ACC112 (cell line): ENCODE data around the gene TCF7L2.

ENCODE experiments used
- H2AFZ ChIP-seq: fragments of 200-600 bp; sonication (generic); one replicate; pipeline ENCODE4 v1.6.0; 2017; ENCODE audit warnings: antibody characterized with exemption, low read length; ENCODE audit not compliant: unreplicated experiment
- H3K27ac ChIP-seq: fragments of 200-600 bp; sonication (generic); 2 replicates; pipeline ENCODE4 v1.5.1; 2014; ENCODE audit warnings: low read depth, mild to moderate bottlenecking, antibody characterized with exemption, low read length, moderate library complexity
- H3K27me3 ChIP-seq: fragments of 200-600 bp; sonication (generic); 2 replicates; pipeline ENCODE4 v1.6.1; 2014; ENCODE audit warnings: mild to moderate bottlenecking, antibody characterized with exemption, low read length, moderate library complexity, mixed read lengths; ENCODE audit not compliant: insufficient read depth
- H3K36me3 ChIP-seq: fragments of 200-600 bp; sonication (generic); 2 replicates; pipeline ENCODE4 v1.6.1; 2016; ENCODE audit warnings: mild to moderate bottlenecking, antibody characterized with exemption, low read length, moderate library complexity, mixed read lengths; ENCODE audit not compliant: insufficient read depth
- H3K4me1 ChIP-seq: fragments of 200-600 bp; sonication (generic); one replicate; pipeline ENCODE4 v1.6.1; 2016; ENCODE audit warnings: low read length, mixed read lengths; ENCODE audit not compliant: insufficient read depth, unreplicated experiment, control insufficient read depth
- H3K4me3 ChIP-seq: fragments of 200-600 bp; sonication (generic); 2 replicates; pipeline ENCODE4 v1.5.1; 2014; ENCODE audit warnings: mild to moderate bottlenecking, low read depth, low read length
- H3K79me2 ChIP-seq: fragments of 200-600 bp; sonication (generic); one replicate; pipeline ENCODE4 v1.6.0; 2016; ENCODE audit warnings: low read length; ENCODE audit not compliant: control insufficient read depth, unreplicated experiment, insufficient read depth

TCF7L2 gene

DNA sequence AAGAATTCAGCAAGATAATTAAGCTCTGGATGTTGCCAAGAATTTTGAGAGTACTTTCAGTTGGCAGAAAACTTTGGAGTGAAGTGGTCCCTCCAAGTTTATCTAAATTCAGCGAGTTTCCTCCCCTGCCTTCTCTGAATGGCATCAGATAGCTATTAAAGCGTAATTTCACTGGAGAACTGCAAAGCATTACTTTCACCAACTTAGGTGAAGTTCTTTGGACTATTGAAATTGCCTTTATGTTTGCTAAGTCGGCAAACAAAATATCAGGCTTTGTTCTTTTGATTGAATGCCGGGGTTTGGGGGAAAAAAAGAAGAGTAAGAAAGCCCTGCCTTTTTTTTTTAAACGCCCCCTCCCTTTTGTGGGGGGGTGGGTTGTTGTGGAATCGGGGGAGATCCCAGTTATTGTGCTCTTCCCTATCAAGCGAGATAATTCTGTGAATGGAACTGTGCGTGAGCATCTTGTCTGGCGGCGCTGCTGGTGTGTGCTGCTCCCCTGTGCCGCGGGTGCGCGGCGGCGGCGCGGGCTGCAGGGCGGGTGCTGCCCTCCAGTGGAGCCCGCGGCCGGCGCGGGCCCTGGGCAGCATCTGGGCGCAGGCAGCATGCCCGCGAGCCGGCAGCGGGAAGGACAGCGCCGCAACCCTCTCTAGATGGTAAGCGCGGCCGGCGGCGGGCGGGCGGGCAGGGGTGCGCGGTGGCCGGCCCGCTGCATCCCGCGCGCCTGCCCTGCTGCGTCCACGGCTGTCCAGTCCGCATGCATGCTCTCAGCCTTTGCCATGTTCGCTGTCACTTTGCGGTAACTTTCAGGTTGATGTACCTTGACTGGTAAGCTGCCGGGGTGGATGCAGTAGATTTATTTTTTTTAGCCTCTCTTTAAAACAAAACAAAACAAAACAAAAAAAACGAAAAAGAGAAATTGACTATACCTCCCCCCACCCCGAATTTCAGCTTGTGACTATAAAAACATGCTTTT lies 176.5 kb downstream of the TCF7L2 start:
- no peaks in the 10 kb centered on the region for H3K27me3 ChIP-seq
- H3K36me3 ChIP-seq, result no peaks in the 10 kb centered on the region
- H3K4me3 ChIP-seq, result peak overlapping the region; percentile 77
- peaks cover 30% of the 10 kb centered on the region for H3K79me2 ChIP-seq
- peaks cover 14% of the 10 kb centered on the region for H3K4me1 ChIP-seq
- no peak overlapping the region for H2AFZ ChIP-seq
- H3K27ac ChIP-seq, result 0 out of 2 replicates have a peak overlapping the region, but pooled peaks have one; percentile 2

DNA sequence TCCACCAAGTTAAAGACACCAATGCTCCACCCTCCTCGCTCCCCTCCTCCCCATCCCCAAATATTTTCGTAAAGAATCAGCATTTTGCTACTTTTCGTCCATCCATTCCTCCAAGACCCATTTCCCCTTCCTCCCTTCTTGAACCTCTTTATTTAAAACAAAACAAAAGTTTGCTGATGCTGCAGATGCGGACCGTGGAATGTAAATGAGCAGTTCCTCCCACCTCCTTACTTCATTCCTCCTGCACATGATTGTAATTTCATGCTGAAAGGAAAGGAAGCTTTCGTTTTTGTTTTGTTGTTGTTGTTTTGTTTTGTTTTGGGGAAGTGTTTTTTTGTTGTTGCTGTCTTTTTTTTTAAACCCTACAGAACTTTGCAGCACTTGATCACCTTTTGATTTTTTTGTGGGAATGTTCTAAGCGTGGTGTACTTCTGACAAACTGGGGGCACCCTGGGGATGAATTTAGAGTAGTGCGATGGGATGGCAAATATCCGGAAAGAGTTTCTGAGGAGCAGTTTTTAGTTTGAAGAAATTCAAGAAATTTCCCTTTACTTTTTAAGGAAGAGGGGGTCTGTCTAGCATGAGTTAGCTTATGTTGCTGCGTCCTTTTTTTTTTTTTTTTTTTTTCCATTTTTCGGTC lies 177.3 kb downstream of the TCF7L2 start:
- Histone ChIP-seq H3K4me3 (peak overlapping the region; percentile 77), H3K27ac (no peak overlapping the region), H3K4me1 (peaks cover 23% of the 10 kb centered on the region), H3K36me3 (no peaks in the 10 kb centered on the region), H3K79me2 (peaks cover 37% of the 10 kb centered on the region), H2AFZ (no peak overlapping the region), H3K27me3 (no peaks in the 10 kb centered on the region)

DNA sequence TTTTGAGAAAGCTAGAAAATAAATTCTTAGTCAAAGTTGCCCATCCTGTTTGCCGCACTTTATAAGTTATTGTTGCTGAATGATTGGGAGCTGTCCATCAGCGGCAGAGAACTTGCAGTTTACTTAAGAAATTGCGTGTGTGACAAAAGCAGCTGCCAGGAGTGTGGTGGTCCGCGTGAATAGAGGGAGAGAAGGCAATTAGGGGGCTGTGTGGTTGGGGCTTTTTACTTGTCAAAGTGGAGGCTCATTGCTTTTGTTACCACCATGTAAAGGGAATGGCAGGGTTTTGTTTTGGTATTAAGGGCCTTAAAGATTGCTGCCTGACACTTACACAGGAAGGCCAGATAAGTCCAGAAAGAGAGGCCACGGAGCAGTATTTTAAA lies 177.8 kb downstream of the TCF7L2 start:
- H3K4me3 ChIP-seq, result peak overlapping the region; percentile 77
- H3K27ac ChIP-seq, result no peak overlapping the region
- no peaks in the 10 kb centered on the region for H3K36me3 ChIP-seq
- no peak overlapping the region for H2AFZ ChIP-seq
- H3K79me2 ChIP-seq, result peaks cover 42% of the 10 kb centered on the region
- H3K4me1 ChIP-seq, result peaks cover 28% of the 10 kb centered on the region
- H3K27me3 ChIP-seq, result no peaks in the 10 kb centered on the region

DNA sequence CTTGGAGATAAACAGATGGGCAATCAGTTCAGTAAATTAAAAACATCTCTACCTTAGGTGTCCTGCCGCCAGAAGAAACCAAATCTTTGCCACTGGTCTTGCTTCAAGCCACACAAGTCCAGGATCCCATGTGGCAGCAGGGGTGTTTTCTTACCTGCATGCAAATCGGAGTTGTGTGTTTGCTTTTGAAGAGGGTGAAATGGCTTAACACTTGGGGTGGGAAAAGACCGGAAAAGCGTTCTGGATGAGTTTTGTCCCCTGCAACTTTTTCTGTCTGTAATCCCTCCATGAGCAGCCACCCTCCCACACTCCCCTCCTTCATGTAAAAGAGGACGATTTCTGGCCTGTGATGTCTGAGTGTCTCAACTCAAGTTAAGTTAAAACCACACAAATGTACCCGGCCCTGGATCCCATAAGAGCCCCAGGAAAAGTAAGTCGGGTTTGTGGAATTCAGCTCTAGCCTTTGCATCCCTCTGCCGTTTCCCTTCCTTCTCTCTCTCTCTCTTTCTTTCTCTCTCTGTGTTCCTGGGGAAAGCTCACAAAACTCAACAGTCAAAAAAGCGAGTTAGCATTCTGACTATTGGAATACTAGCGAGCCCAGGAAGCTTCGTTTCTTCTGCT lies 178.5 kb downstream of the TCF7L2 start:
- H3K79me2 ChIP-seq, result peaks cover 42% of the 10 kb centered on the region
- H3K27me3 ChIP-seq, result no peaks in the 10 kb centered on the region
- peaks cover 35% of the 10 kb centered on the region for H3K4me1 ChIP-seq
- H3K27ac ChIP-seq, result peak overlapping the region; percentile 43
- peak overlapping the region; percentile 77 for H3K4me3 ChIP-seq
- H3K36me3 ChIP-seq, result no peaks in the 10 kb centered on the region
- no peak overlapping the region for H2AFZ ChIP-seq

DNA sequence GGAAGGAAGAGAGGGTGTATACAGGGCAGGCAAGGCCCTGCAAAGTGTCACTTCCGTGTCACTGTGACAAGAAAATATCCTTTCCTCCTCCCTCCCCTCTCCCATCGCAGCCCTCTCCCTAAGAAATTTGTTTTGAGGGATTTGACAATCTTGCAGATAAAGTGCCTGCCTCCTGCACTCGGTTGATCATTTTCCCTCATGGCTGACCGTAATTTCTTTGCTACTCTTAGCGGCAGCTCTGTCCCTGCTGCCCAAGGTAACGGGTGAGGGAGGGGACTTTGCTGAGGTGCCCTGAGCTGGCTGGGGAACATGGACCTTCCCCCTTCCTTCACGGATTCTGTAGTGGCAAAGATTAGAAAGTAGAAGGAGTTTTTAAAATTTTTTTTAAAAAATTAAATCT lies 179.1 kb downstream of the TCF7L2 start:
- H3K36me3 ChIP-seq, result no peaks in the 10 kb centered on the region
- H3K4me3 ChIP-seq, result peak overlapping the region; percentile 77
- peak overlapping the region; percentile 43; the same call in 1 of the 2 replicates for H3K27ac ChIP-seq
- no peak overlapping the region for H2AFZ ChIP-seq
- peaks cover 36% of the 10 kb centered on the region for H3K4me1 ChIP-seq
- H3K27me3 ChIP-seq, result no peaks in the 10 kb centered on the region
- H3K79me2 ChIP-seq, result peaks cover 42% of the 10 kb centered on the region

DNA sequence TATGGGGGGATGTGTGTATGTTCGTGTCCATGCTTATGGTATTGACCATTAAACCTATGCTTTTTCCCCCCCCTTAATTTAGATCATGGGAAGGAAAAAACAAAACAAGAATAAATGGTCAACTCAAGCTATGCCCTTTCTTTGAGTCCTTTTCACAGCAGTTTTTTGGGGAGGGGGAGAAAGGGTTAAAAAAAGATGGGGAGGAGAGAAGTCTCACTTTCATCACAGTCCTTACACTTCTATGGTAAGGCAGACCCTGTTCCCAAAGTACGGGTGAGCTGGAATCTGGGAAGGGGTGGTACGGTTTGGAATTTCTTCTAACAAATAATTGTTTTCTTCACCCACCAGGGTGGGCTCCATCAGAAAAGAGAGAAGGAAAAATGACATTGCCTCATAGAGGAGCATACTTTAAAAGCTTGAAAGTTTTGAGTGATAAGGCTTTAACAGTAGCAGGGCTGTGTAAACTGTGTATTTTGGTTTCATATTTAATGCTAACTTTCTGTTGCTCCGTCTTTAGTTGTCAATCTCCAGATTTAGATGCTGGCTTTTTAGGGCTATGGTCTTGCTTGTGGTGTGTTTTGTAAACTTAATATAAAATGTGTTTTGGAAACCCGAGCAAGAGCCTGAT lies 180.1 kb downstream of the TCF7L2 start:
- Histone ChIP-seq H3K4me1 (peaks cover 36% of the 10 kb centered on the region), H3K27ac (peak overlapping the region; percentile 14; the same call in 1 of the 2 replicates), H2AFZ (no peak overlapping the region), H3K4me3 (peak overlapping the region; percentile 56), H3K36me3 (no peaks in the 10 kb centered on the region), H3K27me3 (no peaks in the 10 kb centered on the region), H3K79me2 (peaks cover 40% of the 10 kb centered on the region)

DNA sequence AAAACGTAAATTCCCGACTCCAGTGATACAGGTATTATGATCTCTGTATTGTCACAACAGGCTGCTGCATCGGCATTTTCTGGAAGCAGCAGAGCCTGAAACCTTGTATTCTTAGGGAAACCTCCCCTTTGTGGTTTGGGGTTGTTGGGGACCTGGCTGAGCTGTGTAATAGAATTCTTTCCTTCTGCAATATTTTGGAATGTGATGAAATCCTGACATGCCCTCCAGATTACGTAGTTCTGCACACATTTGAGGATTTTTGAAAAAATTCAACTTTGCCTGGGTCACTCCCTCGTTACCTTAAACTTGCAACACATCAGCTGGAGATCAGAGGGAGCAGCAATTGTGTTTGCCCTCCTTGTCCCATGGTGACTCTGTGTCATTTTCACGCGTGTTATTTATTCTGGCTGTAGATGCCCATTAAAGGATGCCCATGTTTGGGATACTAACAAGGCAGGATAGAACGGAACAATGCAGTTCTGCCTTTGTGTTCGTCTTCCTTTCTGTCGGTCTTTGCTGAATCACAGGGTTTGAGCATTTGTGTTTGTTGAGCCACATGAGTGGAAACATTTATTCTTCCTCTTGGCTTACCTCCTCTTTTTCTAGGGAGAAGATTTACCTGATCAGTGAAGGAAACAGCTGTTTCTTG lies 181.7 kb downstream of the TCF7L2 start:
- H3K27ac ChIP-seq, result peak overlapping the region; percentile 77
- peaks cover 29% of the 10 kb centered on the region for H3K4me1 ChIP-seq
- no peaks in the 10 kb centered on the region for H3K27me3 ChIP-seq
- H3K4me3 ChIP-seq, result peak overlapping the region; percentile 64
- H3K79me2 ChIP-seq, result peaks cover 44% of the 10 kb centered on the region
- no peaks in the 10 kb centered on the region for H3K36me3 ChIP-seq
- no peak overlapping the region for H2AFZ ChIP-seq

DNA sequence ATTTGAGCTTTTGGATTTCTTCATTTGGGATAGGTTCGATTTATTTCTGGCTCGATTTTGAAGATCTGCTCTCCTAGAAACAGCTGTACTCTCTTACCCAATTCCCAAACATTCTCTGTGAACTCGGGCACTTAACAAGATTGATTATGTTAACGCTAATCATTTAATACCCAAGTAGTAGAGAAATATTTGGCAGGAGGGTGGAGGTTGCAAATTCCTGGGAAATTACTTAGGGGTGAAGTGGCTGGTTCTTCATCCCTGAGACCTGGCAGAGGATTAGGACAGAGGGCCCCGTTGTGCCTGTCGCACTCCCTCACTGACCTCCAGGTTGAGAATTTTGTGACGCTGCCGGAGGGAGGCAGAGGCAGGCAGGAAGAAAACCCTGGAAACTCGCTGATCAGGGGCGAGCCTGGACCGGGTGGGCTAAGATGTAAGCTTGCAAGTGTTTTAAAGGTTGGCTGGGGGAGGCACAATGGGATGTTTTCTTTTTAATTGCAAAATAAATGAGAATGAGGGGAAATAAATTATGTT lies 182.6 kb downstream of the TCF7L2 start:
- H3K27me3 ChIP-seq, result no peaks in the 10 kb centered on the region
- no peaks in the 10 kb centered on the region for H3K36me3 ChIP-seq
- peaks cover 38% of the 10 kb centered on the region for H3K79me2 ChIP-seq
- H2AFZ ChIP-seq, result no peak overlapping the region
- peak overlapping the region; percentile 77 for H3K27ac ChIP-seq
- H3K4me1 ChIP-seq, result peaks cover 29% of the 10 kb centered on the region
- peak overlapping the region; percentile 64 for H3K4me3 ChIP-seq

DNA sequence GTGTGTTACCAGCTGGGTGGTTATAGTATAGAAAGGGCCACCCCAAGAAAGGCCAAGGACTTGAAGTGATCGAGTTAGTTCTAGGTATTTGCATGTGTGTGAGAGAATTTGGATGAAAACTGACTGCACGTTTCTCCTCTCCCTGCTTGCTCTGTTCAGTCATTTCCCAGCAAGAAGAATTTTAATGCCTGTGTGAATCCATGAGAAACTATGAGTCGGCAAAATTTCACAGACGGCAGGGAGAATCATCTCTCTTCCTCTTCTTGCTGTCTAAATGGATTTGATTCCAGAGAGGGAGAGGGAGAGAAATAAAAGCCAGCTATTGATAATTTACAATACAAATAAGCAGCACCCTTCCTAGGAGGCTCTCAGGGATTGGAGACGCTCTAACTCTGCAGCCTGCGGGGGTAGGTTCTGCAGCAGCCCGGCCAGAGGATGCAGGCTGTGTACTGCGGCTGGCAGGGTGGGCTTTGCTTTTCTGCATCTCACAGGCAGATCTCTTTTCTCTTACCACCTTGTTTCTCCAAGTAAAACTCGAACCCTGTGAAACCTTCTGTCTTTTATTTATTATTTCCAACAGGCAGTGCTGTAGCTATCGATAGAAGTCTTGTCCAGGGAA lies 183.6 kb downstream of the TCF7L2 start:
- H3K79me2 ChIP-seq, result peaks cover 34% of the 10 kb centered on the region
- no peaks in the 10 kb centered on the region for H3K36me3 ChIP-seq
- H3K27me3 ChIP-seq, result no peaks in the 10 kb centered on the region
- H3K27ac ChIP-seq, result no peak overlapping the region
- peaks cover 29% of the 10 kb centered on the region for H3K4me1 ChIP-seq
- H3K4me3 ChIP-seq, result no peak overlapping the region
- no peak overlapping the region for H2AFZ ChIP-seq
